Vagina (tissue), 2 donors: Measurements from ENCODE around the gene TNFRSF13B.

Source experiments
- POLR2A ChIP-seq, 2 donors: fragments of 450-650 bp; IDR thresholded peaks; one replicate each; pipeline ENCODE4 v1.6.1; 2017; ENCODE audit warnings: antibody characterized with exemption in 2 of 2, mild to moderate bottlenecking in 2 of 2, moderate library complexity in 2 of 2
- TF ChIP-seq, protein P1 (sequence below), 3 experiments: fragments of 450-650 bp in 2 of 3; fragments of 200-600 bp in 1 of 3; sonication (generic) in 1 of 3; IDR thresholded peaks; one replicate each; pipeline ENCODE4 v1.5.1; 2017 to 2019; ENCODE audit warnings: antibody characterized with exemption in 3 of 3, mild to moderate bottlenecking in 2 of 3, moderate library complexity in 2 of 3

DNA sequence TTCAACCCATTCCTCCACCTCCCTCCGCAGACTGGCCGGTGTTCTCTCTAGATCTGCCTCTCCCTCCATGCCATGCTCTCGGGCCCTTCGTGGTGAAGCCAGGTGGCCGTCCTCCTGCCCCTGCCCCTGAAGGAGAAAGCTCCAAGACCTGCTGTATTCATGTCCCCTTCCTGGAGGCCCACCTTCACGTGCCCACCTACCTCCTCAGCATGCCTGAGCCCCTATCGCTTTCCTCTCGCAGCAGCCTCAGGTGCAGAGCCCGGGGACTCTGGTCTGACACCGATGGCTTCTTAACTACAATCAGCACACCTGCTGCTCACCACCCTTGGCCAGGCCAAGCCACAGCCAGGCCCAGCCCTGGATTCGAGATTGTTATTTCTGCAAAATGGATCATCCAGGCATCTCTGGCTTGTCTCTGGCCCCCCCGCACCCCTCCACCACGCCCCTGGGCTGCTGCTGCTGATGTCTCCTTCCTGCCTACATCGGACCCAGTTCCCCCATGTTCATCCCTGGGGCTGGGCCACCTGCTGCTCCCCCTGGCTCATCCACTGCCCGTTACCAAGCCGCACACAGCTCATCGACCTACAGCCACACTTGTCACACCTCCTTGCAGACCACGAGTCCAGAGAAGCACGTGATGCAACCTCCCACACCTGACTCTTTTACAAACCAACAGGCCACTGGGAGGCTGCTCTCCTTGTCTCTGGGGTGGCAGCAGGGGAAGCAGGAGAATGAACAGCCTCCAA is 32.5 kb upstream of the TNFRSF13B start:
- TF ChIP-seq, protein P1, sequence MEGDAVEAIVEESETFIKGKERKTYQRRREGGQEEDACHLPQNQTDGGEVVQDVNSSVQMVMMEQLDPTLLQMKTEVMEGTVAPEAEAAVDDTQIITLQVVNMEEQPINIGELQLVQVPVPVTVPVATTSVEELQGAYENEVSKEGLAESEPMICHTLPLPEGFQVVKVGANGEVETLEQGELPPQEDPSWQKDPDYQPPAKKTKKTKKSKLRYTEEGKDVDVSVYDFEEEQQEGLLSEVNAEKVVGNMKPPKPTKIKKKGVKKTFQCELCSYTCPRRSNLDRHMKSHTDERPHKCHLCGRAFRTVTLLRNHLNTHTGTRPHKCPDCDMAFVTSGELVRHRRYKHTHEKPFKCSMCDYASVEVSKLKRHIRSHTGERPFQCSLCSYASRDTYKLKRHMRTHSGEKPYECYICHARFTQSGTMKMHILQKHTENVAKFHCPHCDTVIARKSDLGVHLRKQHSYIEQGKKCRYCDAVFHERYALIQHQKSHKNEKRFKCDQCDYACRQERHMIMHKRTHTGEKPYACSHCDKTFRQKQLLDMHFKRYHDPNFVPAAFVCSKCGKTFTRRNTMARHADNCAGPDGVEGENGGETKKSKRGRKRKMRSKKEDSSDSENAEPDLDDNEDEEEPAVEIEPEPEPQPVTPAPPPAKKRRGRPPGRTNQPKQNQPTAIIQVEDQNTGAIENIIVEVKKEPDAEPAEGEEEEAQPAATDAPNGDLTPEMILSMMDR (IDR thresholded peaks at IDR 0.05) = no peak
- no peak for TF ChIP-seq POLR2A (IDR thresholded peaks at IDR 0.05)
